Mesenchymal stem cell (in vitro differentiated cells and primary cell): Measurements from ENCODE around the gene PF4V1.

Experiments used
- DNase-seq: peaks from one replicate; pipeline ENCODE4 v3.0.0-alpha.2; 2013
- H2AFZ ChIP-seq: one replicate; pipeline ENCODE4 v1.6.1; 2013; ENCODE audit warnings: low read depth, mild to moderate bottlenecking, control low read depth, inconsistent platforms, low read length, moderate library complexity
- H2AK5ac ChIP-seq: 2 replicates; pipeline ENCODE4 v1.6.1; 2013; ENCODE audit warnings: low read length, moderate library complexity, mild to moderate bottlenecking, inconsistent platforms; ENCODE audit not compliant: severe bottlenecking
- H2BK120ac ChIP-seq: one replicate; pipeline ENCODE4 v1.6.1; 2013; ENCODE audit warnings: low read depth, mild to moderate bottlenecking, inconsistent platforms, low read length, moderate library complexity
- H2BK12ac ChIP-seq, 2 experiments: one replicate each; pipeline ENCODE4 v1.6.1; 2013; ENCODE audit warnings: inconsistent platforms in 2 of 2, low read length in 2 of 2, mild to moderate bottlenecking in 2 of 2, moderate library complexity in 2 of 2, control low read depth in 1 of 2
- H2BK15ac ChIP-seq: one replicate; pipeline ENCODE4 v1.6.1; 2013; ENCODE audit warnings: mild to moderate bottlenecking, low read depth, inconsistent platforms; ENCODE audit not compliant: poor library complexity, severe bottlenecking
- H2BK5ac ChIP-seq: 2 replicates; pipeline ENCODE4 v1.6.1; 2013; ENCODE audit warnings: low read depth, mild to moderate bottlenecking, low read length, control low read depth, inconsistent platforms; ENCODE audit not compliant: poor library complexity, severe bottlenecking
- H3K14ac ChIP-seq, 2 experiments: one replicate each; pipeline ENCODE4 v1.6.1; 2013; ENCODE audit warnings: inconsistent platforms in 2 of 2, low read length in 2 of 2, control low read depth in 1 of 2, mild to moderate bottlenecking in 1 of 2, moderate library complexity in 1 of 2
- H3K18ac ChIP-seq, 2 experiments: one replicate each; pipeline ENCODE4 v1.6.1; 2013; ENCODE audit warnings: inconsistent platforms in 2 of 2, low read length in 2 of 2, control low read depth in 1 of 2, low read depth in 1 of 2, mild to moderate bottlenecking in 1 of 2
- H3K23ac ChIP-seq, 2 experiments: one replicate each; pipeline ENCODE4 v1.6.1; 2013; ENCODE audit warnings: inconsistent platforms in 2 of 2, low read length in 2 of 2, mild to moderate bottlenecking in 2 of 2, moderate library complexity in 2 of 2, control low read depth in 1 of 2
- H3K27ac ChIP-seq: 2 replicates; pipeline ENCODE4 v1.5.1; 2013; ENCODE audit warnings: mild to moderate bottlenecking, moderate library complexity, low read length, control low read depth, inconsistent platforms; ENCODE audit not compliant: poor library complexity, severe bottlenecking
- H3K27me3 ChIP-seq, 2 experiments: 2 replicates each; pipeline versions ENCODE4 v1.6.1 to v1.7.0; 2013; ENCODE audit warnings: low read length in 2 of 2, mild to moderate bottlenecking in 2 of 2, moderate library complexity in 2 of 2, control low read depth in 1 of 2, inconsistent platforms in 1 of 2; ENCODE audit not compliant: control insufficient read depth in 1 of 2, insufficient read depth in 1 of 2
- H3K36me3 ChIP-seq, 2 experiments: 2 replicates each; pipeline versions ENCODE4 v1.6.1 to v1.7.0; 2013; ENCODE audit warnings: low read length in 2 of 2, control low read depth in 1 of 2, inconsistent platforms in 1 of 2, low read depth in 1 of 2, mild to moderate bottlenecking in 1 of 2; ENCODE audit not compliant: insufficient read depth in 2 of 2, control insufficient read depth in 1 of 2
- H3K4ac ChIP-seq, 2 experiments: one replicate each; pipeline ENCODE4 v1.6.1; 2013; ENCODE audit warnings: inconsistent platforms in 2 of 2, low read length in 2 of 2, mild to moderate bottlenecking in 2 of 2, moderate library complexity in 2 of 2, control low read depth in 1 of 2, low read depth in 1 of 2
- H3K4me1 ChIP-seq: 2 replicates; pipeline ENCODE4 v1.6.1; 2013; ENCODE audit warnings: low read depth, low read length, control low read depth; ENCODE audit not compliant: control insufficient read depth, insufficient read depth
- H3K4me2 ChIP-seq: 2 replicates; pipeline ENCODE4 v1.6.1; 2013; ENCODE audit warnings: low read length, mild to moderate bottlenecking, inconsistent platforms; ENCODE audit not compliant: poor library complexity, severe bottlenecking
- H3K4me3 ChIP-seq, 2 experiments: 2 replicates each; pipeline versions ENCODE4 v1.5.1 to v1.7.0; 2013; ENCODE audit warnings: low read length in 2 of 2, mild to moderate bottlenecking in 2 of 2, control low read depth in 1 of 2, low read depth in 1 of 2; ENCODE audit not compliant: insufficient read depth in 1 of 2
- H3K79me1 ChIP-seq: replicated peaks from 2 replicates; pipeline ENCODE4 v1.6.1; 2013; ENCODE audit warnings: mild to moderate bottlenecking, control low read depth, low read length, inconsistent platforms; ENCODE audit not compliant: poor library complexity, severe bottlenecking
- H3K9ac ChIP-seq: 2 replicates; pipeline ENCODE4 v1.7.0; 2013; ENCODE audit warnings: mild to moderate bottlenecking, low read length, moderate library complexity
- H3K9me3 ChIP-seq: 2 replicates; pipeline ENCODE4 v1.7.0; 2013; ENCODE audit warnings: mild to moderate bottlenecking, low read length; ENCODE audit not compliant: control insufficient read depth
- H4K8ac ChIP-seq: one replicate; pipeline ENCODE4 v1.6.1; 2013; ENCODE audit warnings: inconsistent platforms, mild to moderate bottlenecking, low read length, moderate library complexity
- H4K91ac ChIP-seq: one replicate; pipeline ENCODE4 v1.6.1; 2013; ENCODE audit warnings: mild to moderate bottlenecking, low read length, inconsistent platforms
- WGBS: methylation state at CpG from one replicate; pipeline ENCODE4 v1.1.7; 2013; ENCODE audit warnings: mixed read lengths; 5-methylcytosine and 5-hydroxymethylcytosine counted together

PF4V1 gene

DNA sequence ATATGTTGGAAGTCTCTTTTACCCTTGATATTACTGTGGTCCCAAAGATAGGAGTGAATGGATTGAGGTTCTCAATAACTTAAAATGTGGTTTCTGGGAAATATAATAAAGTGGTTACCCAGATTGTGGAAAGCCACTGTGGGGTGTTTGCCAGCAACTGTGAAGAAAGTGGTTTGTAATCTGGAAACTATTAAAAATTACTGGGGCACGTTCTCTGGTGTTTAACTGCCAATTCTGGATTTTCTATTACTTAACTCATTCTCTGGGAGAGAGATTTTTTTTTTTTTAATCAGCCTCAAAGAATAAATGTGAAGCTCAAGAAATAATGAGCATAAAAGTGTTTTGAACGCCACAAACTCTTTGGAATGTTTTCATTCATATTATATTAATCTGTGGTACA lies 21.5 kb upstream of the PF4V1 start:
- Histone ChIP-seq H3K9ac (no peak overlapping the region), H2AK5ac (no peak overlapping the region), H3K79me1 (no peaks in the 10 kb centered on the region), H3K9me3 (peaks cover 8% of the 10 kb centered on the region), H3K18ac (no peak overlapping the region), H3K4ac (no peak overlapping the region), H4K8ac (no peak overlapping the region), H3K14ac (no peak overlapping the region), H3K27me3 (no peaks in the 10 kb centered on the region), H3K4me2 (no peak overlapping the region), H2BK5ac (no peak overlapping the region), H2BK15ac (no peak overlapping the region), H3K23ac (no peak overlapping the region), H3K27ac (no peak overlapping the region), H2AFZ (no peak overlapping the region), H3K36me3 (no peaks in the 10 kb centered on the region), H3K4me3 (no peak overlapping the region), H2BK12ac (no peak overlapping the region), H3K4me1 (peaks cover 2% of the 10 kb centered on the region), H4K91ac (no peak overlapping the region), H2BK120ac (no peak overlapping the region)
- no peak for DNase-seq
- WGBS = 60% methylated on average over 1 of the region's 2 CpGs

GRCh38 chr4:73832651-73833237 lies 20.4 kb upstream of the PF4V1 start:
- no peaks in the 10 kb centered on the region for H3K79me1 ChIP-seq
- H2AFZ ChIP-seq = no peak overlapping the region
- no peak overlapping the region for H2BK12ac ChIP-seq
- H2BK5ac ChIP-seq = no peak overlapping the region
- H3K23ac ChIP-seq = no peak overlapping the region
- no peak overlapping the region for H3K27ac ChIP-seq
- peaks cover 2% of the 10 kb centered on the region for H3K9me3 ChIP-seq
- no peak for DNase-seq
- no peak overlapping the region for H4K8ac ChIP-seq
- H3K27me3 ChIP-seq = no peaks in the 10 kb centered on the region
- peaks cover 2% of the 10 kb centered on the region for H3K4me1 ChIP-seq
- H3K18ac ChIP-seq = no peak overlapping the region
- H3K4me2 ChIP-seq = no peak overlapping the region
- no peak overlapping the region for H3K9ac ChIP-seq
- no peak overlapping the region for H3K4me3 ChIP-seq
- no peak overlapping the region for H2BK120ac ChIP-seq
- WGBS = 87% methylated on average over 1 of the region's 1 CpG
- H3K36me3 ChIP-seq = no peaks in the 10 kb centered on the region
- no peak overlapping the region for H3K14ac ChIP-seq
- no peak overlapping the region for H3K4ac ChIP-seq
- H4K91ac ChIP-seq = no peak overlapping the region
- no peak overlapping the region for H2AK5ac ChIP-seq
- H2BK15ac ChIP-seq = no peak overlapping the region

DNA sequence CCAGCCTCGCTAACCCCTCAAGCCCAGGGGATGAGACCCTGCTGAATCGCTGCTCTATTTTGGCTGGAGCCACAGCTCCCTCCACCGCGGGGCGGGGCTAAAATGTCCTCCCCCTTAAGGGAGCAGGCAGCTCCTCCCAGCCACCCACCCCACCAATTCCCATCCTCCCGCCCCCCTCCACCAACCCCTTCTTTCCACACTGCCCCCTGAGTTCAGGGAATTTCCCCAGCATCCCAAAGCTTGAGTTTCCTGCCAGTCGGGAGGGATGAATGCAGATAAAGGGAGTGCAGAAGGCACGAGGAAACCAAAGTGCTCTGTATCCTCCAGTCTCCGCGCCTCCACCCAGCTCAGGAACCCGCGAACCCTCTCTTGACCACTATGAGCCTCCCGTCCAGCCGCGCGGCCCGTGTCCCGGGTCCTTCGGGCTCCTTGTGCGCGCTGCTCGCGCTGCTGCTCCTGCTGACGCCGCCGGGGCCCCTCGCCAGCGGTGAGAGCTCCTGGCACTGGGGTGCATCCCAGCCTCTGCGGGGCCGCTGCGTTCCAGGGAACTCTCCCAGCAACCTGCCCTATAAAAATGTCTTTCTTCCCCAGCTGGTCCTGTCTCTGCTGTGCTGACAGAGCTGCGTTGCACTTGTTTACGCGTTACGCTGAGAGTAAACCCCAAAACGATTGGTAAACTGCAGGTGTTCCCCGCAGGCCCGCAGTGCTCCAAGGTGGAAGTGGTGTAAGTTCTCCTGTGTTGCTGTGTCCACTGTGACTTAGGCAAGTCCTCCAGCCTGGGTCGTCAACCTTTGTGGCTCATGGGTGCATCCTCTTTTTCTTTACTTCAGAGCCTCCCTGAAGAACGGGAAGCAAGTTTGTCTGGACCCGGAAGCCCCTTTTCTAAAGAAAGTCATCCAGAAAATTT lies 16.5 kb upstream of the PF4V1 start, which contains the start of gene CXCL6:
TSS of gene CXCL6 (plus strand) at position 306 of the 907 bp plus-strand sequence. CDS start at position 379, 73 bp downstream.
- peak within 1 kb of the TSS; percentile 45 for H3K4me2 ChIP-seq
- peaks cover 2% of the 10 kb centered on the region for H3K79me1 ChIP-seq
- H3K36me3 ChIP-seq = no peaks in the 10 kb centered on the region
- no peak within 1 kb of the TSS for H3K14ac ChIP-seq
- H4K91ac ChIP-seq = peak within 1 kb of the TSS; percentile 72
- DNase-seq = peak; percentile 46
- H2BK15ac ChIP-seq = peak within 1 kb of the TSS; percentile 77
- peak within 1 kb of the TSS; percentile 69 for H3K27ac ChIP-seq
- H4K8ac ChIP-seq = peak within 1 kb of the TSS; percentile 93
- no peaks in the 10 kb centered on the region for H3K27me3 ChIP-seq
- peak within 1 kb of the TSS; percentile 1 for H2AFZ ChIP-seq
- H3K9me3 ChIP-seq = no peaks in the 10 kb centered on the region
- peak within 1 kb of the TSS; percentile 20 to 81 for H3K4ac ChIP-seq
- peaks cover 2% of the 10 kb centered on the region for H3K4me1 ChIP-seq
- H2AK5ac ChIP-seq = peak within 1 kb of the TSS; percentile 39
- peak within 1 kb of the TSS in 1 of 2 experiments; percentile 34 for H3K23ac ChIP-seq
- peak within 1 kb of the TSS; percentile 65 for H3K9ac ChIP-seq
- 4% methylated on average over 40 of the region's 41 CpGs for WGBS
- H3K18ac ChIP-seq = peak within 1 kb of the TSS; percentile 40 to 63
- no peak within 1 kb of the TSS for H2BK120ac ChIP-seq
- H2BK5ac ChIP-seq = peak within 1 kb of the TSS; percentile 92
- peak within 1 kb of the TSS; percentile 54 to 63 for H2BK12ac ChIP-seq
- H3K4me3 ChIP-seq = peak within 1 kb of the TSS; percentile 57 to 82

DNA sequence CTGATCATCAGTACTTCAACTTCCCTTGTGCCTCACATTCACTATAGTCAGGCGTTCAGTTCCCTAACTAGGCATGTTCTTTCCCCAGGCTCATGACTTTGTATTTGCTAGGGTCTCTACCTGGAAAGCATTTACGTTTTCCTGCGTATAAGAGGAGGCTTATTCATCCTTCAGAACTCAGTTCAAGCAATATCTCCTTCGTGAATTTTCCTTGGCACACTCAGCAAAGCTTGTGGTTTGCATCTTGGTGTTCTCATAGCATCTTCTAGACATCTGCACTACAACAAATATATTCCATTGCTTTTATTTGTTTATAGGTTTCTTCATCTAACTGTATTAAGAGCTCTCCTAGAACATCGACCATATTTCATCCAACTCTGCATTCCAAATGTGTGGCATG lies 14.0 kb upstream of the PF4V1 start:
- Histone ChIP-seq H3K9ac (no peak overlapping the region), H3K79me1 (peaks cover 2% of the 10 kb centered on the region), H3K4ac (no peak overlapping the region), H4K8ac (no peak overlapping the region), H2AFZ (no peak overlapping the region), H3K4me1 (peaks cover 2% of the 10 kb centered on the region), H4K91ac (no peak overlapping the region), H3K9me3 (no peaks in the 10 kb centered on the region), H2BK5ac (peak overlapping the region; percentile 38), H3K36me3 (no peaks in the 10 kb centered on the region), H3K23ac (no peak overlapping the region), H3K14ac (no peak overlapping the region), H3K27me3 (no peaks in the 10 kb centered on the region), H3K18ac (no peak overlapping the region), H3K4me3 (no peak overlapping the region), H2BK15ac (no peak overlapping the region), H3K4me2 (peak overlapping the region; percentile 53), H2BK120ac (no peak overlapping the region), H2BK12ac (no peak overlapping the region), H3K27ac (no peak overlapping the region), H2AK5ac (peak overlapping the region; percentile 90)
- no peak for DNase-seq
- WGBS = 86% methylated on average over 4 of the region's 5 CpGs
